T-helper 2 cell (primary cell): ENCODE results near the gene ZPBP2.

Experiments
- DNase-seq, 5 experiments: peaks; one replicate each; pipeline versions ENCODE4 v3.0.0 to v3.0.0-alpha.2; 2012 to 2022

ZPBP2 gene

GRCh38 chr17:39913989-39914388 lies 46.0 kb downstream of the ZPBP2 start:
- no peak for DNase-seq

- DNase-seq = peak in 1 of 5 experiments; percentile 45
These were observed 47.6 kb downstream of the ZPBP2 start for GRCh38 chr17:39915559-39915958.

DNA sequence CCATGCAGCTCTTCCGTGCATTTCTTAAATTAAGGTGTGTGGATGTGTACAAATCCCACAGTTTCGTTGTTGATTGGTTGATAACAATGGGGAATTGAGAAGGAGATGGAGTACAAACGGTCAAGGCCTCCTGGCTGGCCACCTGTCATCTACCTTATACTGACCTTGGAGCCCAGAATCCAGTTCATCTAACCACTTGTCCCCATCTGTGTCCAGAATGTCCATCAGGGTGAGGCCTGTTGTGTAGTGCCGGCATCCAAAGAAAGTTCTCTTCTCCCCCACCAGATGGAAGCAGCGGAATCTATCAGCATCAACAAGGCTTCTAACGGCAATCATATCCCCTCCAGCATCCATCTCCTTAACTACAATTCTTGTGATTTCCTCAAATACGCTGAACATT lies 48.9 kb downstream of the ZPBP2 start:
- DNase-seq = no peak

- DNase-seq = no peak
These were observed 51.2 kb downstream of the ZPBP2 start for GRCh38 chr17:39919087-39919683.

DNA sequence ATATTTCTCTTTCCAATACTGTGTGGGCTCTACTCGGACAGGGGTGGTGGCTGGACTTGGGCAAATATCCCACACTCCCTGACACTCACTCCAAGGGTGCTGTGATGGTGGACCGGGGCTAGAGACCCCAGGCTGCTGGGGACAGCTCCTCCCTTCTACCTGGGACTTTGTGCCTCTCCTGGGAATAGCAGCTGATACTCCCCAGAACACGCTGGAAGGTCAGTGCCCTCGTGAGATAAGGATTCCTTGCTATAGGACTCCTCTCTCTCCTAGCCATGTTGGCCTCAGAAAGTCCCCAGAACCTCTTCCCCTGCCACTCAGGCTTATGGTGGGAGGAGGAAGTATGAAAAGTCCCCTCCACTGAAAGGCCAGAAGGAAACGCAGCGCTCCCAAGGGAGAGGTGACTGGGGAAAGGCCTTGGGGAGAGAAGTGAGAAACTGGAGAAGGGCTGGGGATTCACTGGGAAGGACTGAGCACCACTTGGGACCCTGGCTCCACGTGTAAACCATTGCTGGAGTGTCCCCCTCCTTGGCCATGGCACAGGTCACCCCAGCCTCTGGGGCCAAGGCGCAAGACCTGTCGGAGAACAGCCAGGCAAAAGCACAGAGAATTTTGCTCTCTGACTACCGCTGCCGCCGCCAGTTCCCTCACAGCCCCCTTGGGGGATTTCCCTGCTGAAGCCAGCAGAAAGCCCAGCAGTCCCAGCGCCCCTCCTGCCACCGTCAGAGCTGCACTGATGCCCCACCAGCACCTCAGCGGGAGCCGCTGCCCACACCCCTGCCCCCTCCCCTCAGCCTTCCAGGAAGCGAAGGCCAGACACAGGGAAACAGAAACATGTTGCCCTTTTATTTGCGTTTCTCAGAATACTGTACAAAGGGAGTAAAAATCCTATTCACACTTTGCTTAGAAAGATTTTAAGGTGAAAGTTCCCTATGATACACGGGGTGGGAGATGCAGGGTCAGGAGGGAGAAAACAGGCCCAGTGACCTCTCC lies 52.5 kb downstream of the ZPBP2 start:
- DNase-seq = no peak

DNA sequence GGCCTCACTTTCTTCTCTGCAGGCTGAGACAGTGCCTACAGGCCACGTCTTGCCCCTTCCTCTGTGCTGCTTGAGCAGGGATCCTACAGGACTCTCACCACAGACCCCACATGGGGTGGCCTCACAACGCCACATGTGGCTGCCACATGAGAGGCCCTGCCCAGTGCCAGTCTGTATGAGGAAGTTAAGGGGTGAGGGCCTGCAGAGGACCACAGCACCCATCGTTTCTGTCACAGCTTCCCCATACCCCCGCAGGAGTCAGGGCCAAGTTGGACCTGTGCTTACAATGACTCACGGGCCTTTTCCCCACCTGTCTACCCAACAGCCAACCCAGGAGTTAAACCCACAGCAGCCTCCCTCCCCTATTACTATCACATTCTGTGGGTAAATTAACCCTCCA lies 53.3 kb downstream of the ZPBP2 start:
- DNase-seq = no peak

- no peak for DNase-seq
These were observed 54.0 kb downstream of the ZPBP2 start for GRCh38 chr17:39922006-39922405.

GRCh38 chr17:39923230-39923629 lies 55.2 kb downstream of the ZPBP2 start:
- DNase-seq = no peak

GRCh38 chr17:39923836-39924690 lies 56.1 kb downstream of the ZPBP2 start:
- DNase-seq = no peak

DNA sequence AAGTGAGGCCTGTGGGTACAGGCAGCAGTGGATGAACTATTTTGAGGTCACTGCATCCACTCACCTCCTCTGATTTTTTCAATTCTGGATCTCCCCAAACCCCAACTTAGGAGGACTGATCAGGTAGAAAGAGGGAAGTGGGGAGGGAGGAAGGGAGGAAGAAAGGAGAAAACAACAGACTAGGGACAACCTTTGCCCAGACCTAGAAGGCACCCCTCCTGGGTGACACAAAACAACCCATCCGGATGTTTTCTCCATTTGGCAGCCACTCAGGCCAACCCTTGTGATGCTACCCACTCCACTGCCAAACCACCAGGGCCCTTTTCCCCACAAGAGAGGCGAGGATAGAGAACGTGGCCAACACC lies 56.7 kb downstream of the ZPBP2 start:
- DNase-seq = no peak

DNA sequence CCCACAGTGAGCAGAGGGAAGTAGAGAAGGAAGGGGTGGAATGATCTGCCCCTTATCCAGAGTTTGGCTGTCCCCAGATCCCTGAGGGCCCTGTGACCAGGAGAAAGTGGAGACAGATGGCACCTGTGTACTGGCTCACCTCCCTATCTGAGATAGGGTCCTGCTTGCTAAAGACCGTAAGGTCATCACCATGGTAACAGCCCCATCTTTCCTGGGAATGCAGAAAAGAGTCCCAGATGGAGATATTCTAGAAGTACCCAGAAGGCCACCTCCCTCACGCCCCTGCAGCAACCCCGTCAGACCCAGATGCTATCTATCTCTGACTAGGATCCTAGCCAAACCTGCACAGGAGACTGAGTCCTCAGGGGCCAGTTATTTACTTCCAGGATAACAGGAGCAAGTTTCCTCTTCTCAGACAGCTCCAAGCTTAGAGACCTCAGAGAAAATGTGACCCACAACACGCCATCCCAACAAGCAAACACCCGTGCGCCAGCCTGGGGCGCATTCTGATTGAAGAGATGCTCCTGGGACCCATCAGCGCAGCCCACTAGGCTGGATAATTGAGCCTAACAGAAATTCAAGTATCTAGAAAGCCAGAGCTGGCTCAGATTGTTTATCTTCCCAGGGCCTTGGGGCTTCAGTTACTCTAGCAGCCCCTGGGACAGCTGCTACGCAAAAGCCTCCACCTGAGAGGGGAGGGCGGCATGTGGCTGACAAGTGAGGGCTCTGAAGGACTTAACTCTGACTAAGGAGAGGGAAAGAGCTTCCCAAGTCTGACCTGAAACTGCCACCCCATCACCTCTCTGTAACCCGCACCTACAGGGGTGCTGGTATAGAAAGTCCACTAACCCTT lies 57.5 kb downstream of the ZPBP2 start:
- no peak for DNase-seq

- DNase-seq = no peak
These were observed 58.2 kb downstream of the ZPBP2 start for GRCh38 chr17:39926135-39926587.

DNA sequence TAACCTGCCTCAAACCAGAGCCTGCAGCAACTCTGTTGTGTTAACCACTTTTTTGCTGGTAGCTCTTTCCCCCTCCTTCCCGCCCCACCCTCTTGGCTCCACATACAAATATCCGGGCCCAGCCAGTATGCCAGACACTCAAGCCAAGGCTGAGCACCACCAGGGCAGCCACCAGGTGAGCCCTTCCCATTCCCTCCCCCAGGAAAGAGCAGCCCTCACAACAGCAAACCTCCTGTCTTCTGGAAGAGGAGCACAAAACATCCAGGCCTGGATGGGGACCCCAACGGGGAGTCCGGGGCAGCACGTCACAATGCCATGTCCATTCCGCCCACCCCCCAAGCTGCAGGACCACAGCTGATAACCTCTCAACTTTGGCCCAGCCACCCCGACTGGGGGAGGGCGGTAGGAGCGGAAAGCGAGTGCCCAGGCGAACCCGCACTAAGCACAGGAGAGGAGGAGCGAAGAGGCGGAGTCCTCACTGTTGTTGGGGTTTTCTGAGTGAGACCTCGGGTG lies 58.6 kb downstream of the ZPBP2 start:
- peak; percentile 15 to 92 (median 44) for DNase-seq
